Measurements from ENCODE around the gene PCGF3.

PCGF3 gene

DNA sequence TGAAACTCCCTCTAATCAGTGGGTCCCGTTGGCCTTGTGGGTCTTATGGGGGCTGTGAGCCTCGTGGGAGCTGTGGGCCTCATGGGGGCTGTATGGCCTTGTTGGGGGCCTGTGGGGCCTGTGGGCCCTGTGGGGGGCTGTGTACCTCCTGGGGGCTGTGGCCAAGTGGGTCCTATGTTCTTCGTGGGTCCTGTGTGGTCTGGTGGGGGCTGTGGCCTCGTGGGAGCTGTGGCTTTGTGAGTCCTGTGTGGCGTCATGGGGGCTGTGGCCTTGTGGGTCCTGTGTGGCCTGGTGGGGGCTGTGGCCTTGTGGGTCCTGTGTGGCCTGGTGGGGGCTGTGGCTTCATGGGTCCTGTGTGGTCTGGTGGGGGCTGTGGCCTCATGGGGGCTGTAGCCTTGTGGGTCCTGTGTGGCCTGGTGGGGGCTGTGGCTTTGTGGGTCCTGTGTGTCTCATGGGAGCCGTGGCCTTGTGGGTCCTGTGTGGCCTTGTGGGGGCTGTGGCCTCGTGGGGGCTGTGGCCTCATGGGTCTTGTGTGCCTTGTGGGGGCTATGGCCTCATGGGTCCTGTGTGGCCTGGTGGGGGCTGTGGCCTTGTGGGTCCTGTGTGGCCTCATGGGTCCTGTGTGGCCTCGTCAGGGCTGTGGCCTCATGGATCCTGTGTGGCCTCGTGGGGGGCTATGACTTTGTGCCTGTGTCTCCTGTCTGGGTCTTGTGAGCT lies 7.4 kb downstream of the PCGF3 start:
- no peak overlapping the region for H2BK120ac ChIP-seq (ENCODE audit: low read depth, low read length)
- H4K8ac ChIP-seq (ENCODE audit: low read depth, low read length): no peak overlapping the region
- no peak overlapping the region for H3K4ac ChIP-seq (ENCODE audit: low read depth, low read length)
- no CpG with 5 or more reads among the region's 9 CpGs for WGBS (ENCODE audit: extremely low coverage, insufficient coverage, low lambda C conversion rate)
- no peak overlapping the region for H4K5ac ChIP-seq (ENCODE audit: low read length)
- H3K79me1 ChIP-seq (ENCODE audit: low read length): peaks cover 40% of the 10 kb centered on the region
- no peaks in the 10 kb centered on the region for H3K4me1 ChIP-seq (ENCODE audit: control insufficient read depth, low read depth, low read length)
- no peak for DNase-seq
- H2AK5ac ChIP-seq (ENCODE audit: low read length): no peak overlapping the region
- H2BK15ac ChIP-seq (replicated peaks; ENCODE audit: low read depth): no peak overlapping the region
- no peak overlapping the region for H3K27ac ChIP-seq (ENCODE audit: low read depth, low read length)
- H3K9ac ChIP-seq (ENCODE audit: low read length): no peak overlapping the region
- H3K56ac ChIP-seq (ENCODE audit: low read length): no peak overlapping the region
- H3K23ac ChIP-seq (ENCODE audit: low read length): no peak overlapping the region
- peaks cover 67% of the 10 kb centered on the region for H3K79me2 ChIP-seq (ENCODE audit: control insufficient read depth, insufficient read depth, low read length)
- H3K4me2 ChIP-seq (ENCODE audit: low read length): no peak overlapping the region
- no peak overlapping the region for H2BK5ac ChIP-seq (ENCODE audit: low read length)
- H3K4me3 ChIP-seq (ENCODE audit: low read length): no peak overlapping the region
- H3K27me3 ChIP-seq (ENCODE audit: insufficient read depth, low read length, poor library complexity): no peaks in the 10 kb centered on the region
- no peak overlapping the region for H3K18ac ChIP-seq (ENCODE audit: low read length)
- H3K36me3 ChIP-seq (ENCODE audit: control insufficient read depth, insufficient read depth, low read length): no peaks in the 10 kb centered on the region

DNA sequence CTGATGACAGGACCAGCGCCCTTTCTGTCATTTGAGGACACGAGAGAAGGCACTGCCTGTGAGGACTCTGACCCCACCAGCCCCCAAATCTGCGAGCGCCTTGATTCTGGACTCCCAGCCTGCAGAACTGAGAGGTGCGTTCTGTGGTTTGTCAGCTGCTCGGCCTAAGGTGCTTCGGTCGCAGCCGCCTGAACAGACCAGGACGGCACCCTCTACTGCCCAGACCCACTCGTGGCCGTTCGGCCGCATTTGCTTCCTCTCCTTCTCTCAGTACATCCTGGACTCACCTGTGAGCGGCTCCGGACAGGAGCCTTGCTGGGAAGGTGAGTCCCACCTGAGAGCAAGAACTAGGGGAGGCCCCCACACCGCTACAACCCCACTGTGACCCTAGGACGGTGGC lies 8.5 kb downstream of the PCGF3 start:
- H3K4ac ChIP-seq (ENCODE audit: low read depth, low read length): no peak overlapping the region
- H3K36me3 ChIP-seq (ENCODE audit: control insufficient read depth, insufficient read depth, low read length): no peaks in the 10 kb centered on the region
- H3K79me2 ChIP-seq (ENCODE audit: control insufficient read depth, insufficient read depth, low read length): peaks cover 64% of the 10 kb centered on the region
- WGBS (ENCODE audit: extremely low coverage, insufficient coverage, low lambda C conversion rate): no CpG with 5 or more reads among the region's 18 CpGs
- H3K56ac ChIP-seq (ENCODE audit: low read length): no peak overlapping the region
- H2BK5ac ChIP-seq (ENCODE audit: low read length): no peak overlapping the region
- H4K8ac ChIP-seq (ENCODE audit: low read depth, low read length): no peak overlapping the region
- no peak overlapping the region for H3K4me3 ChIP-seq (ENCODE audit: low read length)
- H4K5ac ChIP-seq (ENCODE audit: low read length): no peak overlapping the region
- H3K79me1 ChIP-seq (ENCODE audit: low read length): peaks cover 37% of the 10 kb centered on the region
- no peaks in the 10 kb centered on the region for H3K27me3 ChIP-seq (ENCODE audit: insufficient read depth, low read length, poor library complexity)
- no peak overlapping the region for H2BK15ac ChIP-seq (replicated peaks; ENCODE audit: low read depth)
- no peak overlapping the region for H3K9ac ChIP-seq (ENCODE audit: low read length)
- DNase-seq: no peak
- H3K18ac ChIP-seq (ENCODE audit: low read length): no peak overlapping the region
- no peak overlapping the region for H2BK120ac ChIP-seq (ENCODE audit: low read depth, low read length)
- H3K27ac ChIP-seq (ENCODE audit: low read depth, low read length): no peak overlapping the region
- H3K4me1 ChIP-seq (ENCODE audit: control insufficient read depth, low read depth, low read length): no peaks in the 10 kb centered on the region
- no peak overlapping the region for H3K4me2 ChIP-seq (ENCODE audit: low read length)
- no peak overlapping the region for H2AK5ac ChIP-seq (ENCODE audit: low read length)
- H3K23ac ChIP-seq (ENCODE audit: low read length): no peak overlapping the region

DNA sequence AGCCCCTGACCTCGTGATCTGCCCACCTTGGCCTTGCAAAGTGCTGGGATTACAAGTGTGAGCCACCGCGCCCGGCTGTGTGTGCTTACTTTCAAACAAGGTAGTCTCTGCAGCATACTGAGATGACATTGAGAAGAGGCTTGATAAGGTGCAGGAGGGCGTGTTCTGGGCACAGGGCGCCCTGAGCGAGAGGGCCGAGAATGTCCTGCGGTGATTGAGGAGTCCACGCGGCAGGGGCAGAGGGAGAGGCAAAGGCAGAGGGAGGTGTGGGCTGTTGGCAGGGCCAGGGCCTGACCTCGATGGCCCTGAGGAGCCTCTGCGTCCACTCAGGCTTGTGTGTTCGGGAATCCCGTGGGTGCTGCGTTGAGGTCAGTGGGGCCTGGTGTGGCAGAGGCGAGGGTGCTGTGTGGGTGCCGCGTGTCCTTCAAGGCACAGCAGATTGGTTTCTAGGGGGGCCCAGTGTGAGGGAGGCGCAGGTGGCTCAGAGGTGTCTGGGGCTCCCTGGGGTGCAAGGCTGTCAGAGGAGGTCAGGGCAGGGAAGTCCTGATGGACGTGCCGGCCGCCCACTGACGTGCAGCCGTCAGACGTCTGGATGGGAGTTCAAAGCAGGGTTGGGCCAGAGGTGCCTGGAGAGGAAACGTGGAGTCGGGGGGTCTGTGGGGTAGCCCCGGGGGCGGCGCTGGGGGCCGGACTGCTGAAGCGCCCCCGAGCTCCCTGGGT lies 12.1 kb downstream of the PCGF3 start:
- no CpG with 5 or more reads among the region's 34 CpGs for WGBS (ENCODE audit: extremely low coverage, insufficient coverage, low lambda C conversion rate)

GRCh38 chr4:718460-718859 lies 12.8 kb downstream of the PCGF3 start:
- no peaks in the 10 kb centered on the region for H3K4me1 ChIP-seq (ENCODE audit: control insufficient read depth, low read depth, low read length)
- peaks cover 42% of the 10 kb centered on the region for H3K79me1 ChIP-seq (ENCODE audit: low read length)
- no peak overlapping the region for H4K8ac ChIP-seq (ENCODE audit: low read depth, low read length)
- no peak overlapping the region for H4K5ac ChIP-seq (ENCODE audit: low read length)
- no peak overlapping the region for H3K56ac ChIP-seq (ENCODE audit: low read length)
- no peak overlapping the region for H2BK15ac ChIP-seq (replicated peaks; ENCODE audit: low read depth)
- H3K79me2 ChIP-seq (ENCODE audit: control insufficient read depth, insufficient read depth, low read length): peaks cover 70% of the 10 kb centered on the region
- no peak overlapping the region for H3K9ac ChIP-seq (ENCODE audit: low read length)
- H2BK5ac ChIP-seq (ENCODE audit: low read length): no peak overlapping the region
- no peak overlapping the region for H3K4me3 ChIP-seq (ENCODE audit: low read length)
- no peaks in the 10 kb centered on the region for H3K27me3 ChIP-seq (ENCODE audit: insufficient read depth, low read length, poor library complexity)
- H2BK120ac ChIP-seq (ENCODE audit: low read depth, low read length): no peak overlapping the region
- H2AK5ac ChIP-seq (ENCODE audit: low read length): no peak overlapping the region
- H3K4ac ChIP-seq (ENCODE audit: low read depth, low read length): no peak overlapping the region
- H3K23ac ChIP-seq (ENCODE audit: low read length): no peak overlapping the region
- WGBS (ENCODE audit: extremely low coverage, insufficient coverage, low lambda C conversion rate): no CpG with 5 or more reads among the region's 8 CpGs
- no peak for DNase-seq
- no peak overlapping the region for H3K27ac ChIP-seq (ENCODE audit: low read depth, low read length)
- no peak overlapping the region for H3K4me2 ChIP-seq (ENCODE audit: low read length)
- no peak overlapping the region for H3K18ac ChIP-seq (ENCODE audit: low read length)
- peaks cover 1% of the 10 kb centered on the region for H3K36me3 ChIP-seq (ENCODE audit: control insufficient read depth, insufficient read depth, low read length)

More for the DNA sequence above, 12.1 kb downstream of the PCGF3 start:
- Histone ChIP-seq H3K23ac (ENCODE audit: low read length) (no peak overlapping the region), H3K4me1 (ENCODE audit: control insufficient read depth, low read depth, low read length) (no peaks in the 10 kb centered on the region), H2BK5ac (ENCODE audit: low read length) (no peak overlapping the region), H2AK5ac (ENCODE audit: low read length) (no peak overlapping the region), H3K27ac (ENCODE audit: low read depth, low read length) (no peak overlapping the region), H3K4ac (ENCODE audit: low read depth, low read length) (no peak overlapping the region), H3K79me2 (ENCODE audit: control insufficient read depth, insufficient read depth, low read length) (peaks cover 72% of the 10 kb centered on the region), H3K4me3 (ENCODE audit: low read length) (no peak overlapping the region), H3K27me3 (ENCODE audit: insufficient read depth, low read length, poor library complexity) (no peaks in the 10 kb centered on the region), H4K5ac (ENCODE audit: low read length) (no peak overlapping the region), H4K8ac (ENCODE audit: low read depth, low read length) (no peak overlapping the region), H3K79me1 (ENCODE audit: low read length) (peaks cover 41% of the 10 kb centered on the region), H3K36me3 (ENCODE audit: control insufficient read depth, insufficient read depth, low read length) (peaks cover 1% of the 10 kb centered on the region), H3K18ac (ENCODE audit: low read length) (no peak overlapping the region), H2BK15ac (replicated peaks; ENCODE audit: low read depth) (no peak overlapping the region), H2BK120ac (ENCODE audit: low read depth, low read length) (no peak overlapping the region), H3K4me2 (ENCODE audit: low read length) (no peak overlapping the region), H3K9ac (ENCODE audit: low read length) (no peak overlapping the region), H3K56ac (ENCODE audit: low read length) (no peak overlapping the region)
- no peak for DNase-seq

- DNase-seq: no peak
- Histone ChIP-seq H3K36me3 (ENCODE audit: control insufficient read depth, insufficient read depth, low read length) (peaks cover 1% of the 10 kb centered on the region), H2BK15ac (replicated peaks; ENCODE audit: low read depth) (no peak overlapping the region), H3K18ac (ENCODE audit: low read length) (no peak overlapping the region), H3K27ac (ENCODE audit: low read depth, low read length) (no peak overlapping the region), H3K23ac (ENCODE audit: low read length) (no peak overlapping the region), H3K9ac (ENCODE audit: low read length) (no peak overlapping the region), H2BK5ac (ENCODE audit: low read length) (no peak overlapping the region), H3K79me2 (ENCODE audit: control insufficient read depth, insufficient read depth, low read length) (peaks cover 66% of the 10 kb centered on the region), H3K4me3 (ENCODE audit: low read length) (no peak overlapping the region), H3K27me3 (ENCODE audit: insufficient read depth, low read length, poor library complexity) (no peaks in the 10 kb centered on the region), H2AK5ac (ENCODE audit: low read length) (no peak overlapping the region), H4K5ac (ENCODE audit: low read length) (no peak overlapping the region), H3K4me1 (ENCODE audit: control insufficient read depth, low read depth, low read length) (no peaks in the 10 kb centered on the region), H2BK120ac (ENCODE audit: low read depth, low read length) (no peak overlapping the region), H4K8ac (ENCODE audit: low read depth, low read length) (no peak overlapping the region), H3K79me1 (ENCODE audit: low read length) (peaks cover 37% of the 10 kb centered on the region), H3K4me2 (ENCODE audit: low read length) (no peak overlapping the region), H3K4ac (ENCODE audit: low read depth, low read length) (no peak overlapping the region), H3K56ac (ENCODE audit: low read length) (no peak overlapping the region)
- no CpG with 5 or more reads among the region's 59 CpGs for WGBS (ENCODE audit: extremely low coverage, insufficient coverage, low lambda C conversion rate)
These were observed 14.7 kb downstream of the PCGF3 start for GRCh38 chr4:720111-720860.
